Activated T-helper 2 cell treated with anti-CD3 and anti-CD28 coated beads, Interferon-gamma antibody, Interleukin-2, Interleukin-4, amounts not matched to agents 10 μg/mL and 5 μg/mL and 100 μg/mL, durations not matched to agents 14 hours and 24 hours and 36 hours (primary cell): Measurements from ENCODE around the gene IER2. TPM values are rescaled to one million over a fixed set of nuclear protein-coding genes. Genes with fewer than 3 reads are reported as not detected.
"Not testable (repeated sequence)": the region's sequence is repeated elsewhere in the genome, so short reads cannot be mapped to it uniquely, and the experiment has no call there.

Source experiments
- DNase-seq: peaks from one replicate; pipeline ENCODE4 v3.0.0; 2021; ENCODE audit warnings: low spot score
- H3K27ac Mint-ChIP-seq: one replicate; pipeline ENCODE4 v1.8.0; 2021; ENCODE audit warnings: mixed read lengths
- H3K27me3 Mint-ChIP-seq: one replicate; pipeline ENCODE4 v1.8.0; 2021; ENCODE audit warnings: low read depth, mixed read lengths
- H3K36me3 Mint-ChIP-seq: one replicate; pipeline ENCODE4 v1.8.0; 2021; ENCODE audit warnings: low read depth, mixed read lengths
- H3K4me1 Mint-ChIP-seq: one replicate; pipeline ENCODE4 v1.8.0; 2021; ENCODE audit warnings: low read depth, mixed read lengths
- H3K4me3 Mint-ChIP-seq: one replicate; pipeline ENCODE4 v1.8.0; 2021; ENCODE audit warnings: low read depth, mild to moderate bottlenecking, moderate library complexity, mixed read lengths
- H3K9me3 Mint-ChIP-seq: one replicate; pipeline ENCODE4 v1.8.0; 2021; ENCODE audit warnings: mixed read lengths
- intact Hi-C: fragments of 100-400 bp; cut with micrococcal nuclease; formaldehyde crosslinking; loops from one replicate; pipeline ENCODE4 v1.15.1; 2023
- total RNA-seq: library from RNA; stranded (reverse); gene quantifications from 2 replicates; pipeline ENCODE4 v1.2.3, GENCODE V29; 2022

The IER2 gene
- total RNA-seq, 1 donor from 2014 or later: 143 TPM

DNA sequence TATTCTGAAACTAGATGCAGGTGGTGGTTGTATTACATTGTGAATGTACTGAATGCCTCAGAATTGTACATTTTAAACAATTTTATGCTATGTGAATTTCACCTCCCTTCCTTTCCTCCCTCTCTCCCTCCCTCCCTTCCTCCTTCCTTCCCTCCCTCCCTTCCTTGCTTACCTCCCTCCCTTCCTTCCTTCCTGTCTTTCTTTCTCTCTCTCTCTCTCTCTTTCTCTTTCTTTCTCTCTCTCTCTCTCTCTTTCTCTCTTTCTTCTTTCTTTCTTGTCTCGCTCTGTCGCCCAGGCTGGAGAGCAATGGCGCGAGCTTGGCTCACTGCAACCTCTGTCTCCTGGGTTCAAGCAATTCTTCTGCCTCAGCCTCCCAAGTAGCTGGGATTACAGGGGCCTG is 37.2 kb downstream of the IER2 start:
- intact Hi-C loops: no loop called here
- Mint-ChIP-seq H3K27ac (peak overlapping the region; percentile 33), H3K4me1 (peaks cover 14% of the 10 kb centered on the region), H3K9me3 (no peaks in the 10 kb centered on the region), H3K36me3 (no peaks in the 10 kb centered on the region), H3K4me3 (no peak overlapping the region), H3K27me3 (no peaks in the 10 kb centered on the region)
- no peak for DNase-seq

DNA sequence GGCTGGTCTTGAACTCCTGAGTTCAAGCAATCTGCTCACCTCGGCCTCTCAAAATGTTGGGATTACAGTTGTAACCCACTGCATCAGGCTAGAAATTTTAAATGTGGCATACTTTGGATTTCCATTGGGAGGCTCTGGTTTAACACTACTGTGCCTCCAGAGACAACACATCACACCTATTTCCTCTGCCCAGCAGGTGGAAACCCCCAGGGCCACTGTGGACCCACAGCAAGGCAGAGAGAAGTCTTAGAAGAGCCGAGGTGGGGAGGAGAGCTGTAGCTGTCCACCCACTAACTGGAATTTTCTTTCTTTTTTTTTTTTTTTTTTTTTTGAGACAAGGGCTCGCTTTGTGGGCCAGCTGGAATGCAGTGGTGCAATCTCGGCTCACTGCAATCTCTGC is 39.4 kb downstream of the IER2 start:
- Mint-ChIP-seq H3K4me3 (no peak overlapping the region), H3K4me1 (peaks cover 14% of the 10 kb centered on the region), H3K27ac (no peak overlapping the region), H3K27me3 (no peaks in the 10 kb centered on the region), H3K36me3 (no peaks in the 10 kb centered on the region), H3K9me3 (no peaks in the 10 kb centered on the region)
- no peak for DNase-seq
- intact Hi-C loops: no loop called here

DNA sequence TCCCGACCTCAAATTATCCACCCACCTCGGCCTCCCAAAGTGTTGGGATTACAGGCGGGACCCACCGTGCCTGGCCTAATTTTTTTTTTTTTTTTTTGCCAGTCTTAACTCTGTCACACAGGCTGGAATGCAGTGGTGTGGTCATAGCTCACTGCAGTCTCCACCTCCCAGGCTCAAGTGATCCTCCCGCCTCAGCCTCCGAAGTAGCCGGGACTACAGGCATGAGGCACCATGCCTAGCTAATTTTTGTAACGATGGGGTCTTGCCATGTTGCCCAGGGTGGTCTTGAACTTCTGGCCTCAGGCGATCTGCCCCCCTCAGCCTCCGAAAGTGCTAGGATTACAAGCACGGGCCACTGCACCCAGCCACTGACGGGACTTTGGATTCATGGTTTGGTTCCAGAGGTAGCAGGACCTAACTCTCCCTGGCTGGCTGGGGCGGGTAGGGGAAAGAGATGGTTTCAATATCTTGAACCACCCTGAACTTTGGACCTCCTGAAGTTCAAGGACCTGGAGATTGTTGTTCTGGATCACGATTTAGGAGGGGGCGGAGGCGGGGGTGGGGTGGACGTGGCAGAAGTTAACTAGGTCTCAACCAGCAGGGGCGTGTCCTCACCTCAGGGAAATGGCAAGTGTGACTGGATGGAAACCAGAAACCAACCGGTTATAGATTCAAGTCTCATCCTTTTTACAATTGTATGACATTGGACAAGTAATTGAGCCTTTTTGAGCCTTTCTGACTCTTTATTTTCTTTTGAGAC is 40.8 kb downstream of the IER2 start:
- Mint-ChIP-seq H3K9me3 (no peaks in the 10 kb centered on the region), H3K27me3 (no peaks in the 10 kb centered on the region), H3K27ac (peak overlapping the region; percentile 52), H3K4me1 (peaks cover 14% of the 10 kb centered on the region), H3K4me3 (no peak overlapping the region), H3K36me3 (no peaks in the 10 kb centered on the region)
- DNase-seq: no peak
- intact Hi-C loops: no loop called here

DNA sequence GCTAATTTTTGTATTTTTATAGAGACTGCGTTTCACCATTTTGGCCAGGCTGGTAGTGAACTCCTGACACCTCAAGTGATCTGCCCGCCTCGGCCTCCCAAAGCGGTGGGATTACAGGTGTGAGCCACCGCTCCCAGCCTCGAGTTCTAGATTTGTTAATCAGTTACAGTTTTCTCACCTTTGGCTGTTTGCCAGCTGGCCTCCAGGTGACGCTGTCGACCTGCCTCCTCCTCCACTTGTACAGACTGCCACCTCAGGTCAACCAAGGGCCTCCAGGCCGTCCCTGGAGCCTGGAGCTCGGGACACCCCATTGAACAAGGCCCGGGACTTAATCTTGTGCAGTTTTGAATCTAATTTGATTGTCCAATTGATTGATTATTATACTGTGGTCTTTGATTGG is 45.5 kb downstream of the IER2 start:
- no peaks in the 10 kb centered on the region for H3K27me3 Mint-ChIP-seq
- DNase-seq: peak; percentile 33
- intact Hi-C loops: loop anchor here (1.0 kb wide), 1 partner anchor 66 kb away; no protein-coding TSS in a partner anchor
- no peak overlapping the region for H3K27ac Mint-ChIP-seq
- no peak overlapping the region for H3K4me3 Mint-ChIP-seq
- H3K4me1 Mint-ChIP-seq: peaks cover 10% of the 10 kb centered on the region
- no peaks in the 10 kb centered on the region for H3K9me3 Mint-ChIP-seq
- H3K36me3 Mint-ChIP-seq: no peaks in the 10 kb centered on the region

DNA sequence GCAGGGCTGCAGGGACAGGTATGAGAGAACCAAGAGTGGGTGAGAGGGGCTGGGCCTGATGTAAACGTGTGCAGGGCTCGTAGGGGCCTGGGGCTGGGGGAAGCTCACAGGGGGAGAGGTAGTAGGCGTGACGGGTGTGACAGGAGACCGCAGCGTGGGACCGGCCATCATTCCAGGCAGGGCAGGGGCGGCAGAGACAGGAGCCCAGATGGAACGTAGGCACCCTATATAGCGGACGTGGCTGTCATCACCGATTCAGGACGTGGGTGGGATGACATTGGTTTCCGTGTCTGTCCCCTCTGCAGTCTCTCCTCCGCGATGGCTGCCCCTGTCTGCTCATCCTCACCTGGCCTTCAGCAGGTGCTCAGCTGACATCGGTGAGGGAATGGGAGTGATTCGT is 48.4 kb downstream of the IER2 start:
- H3K4me1 Mint-ChIP-seq: peaks cover 2% of the 10 kb centered on the region
- intact Hi-C loops: no loop called here

DNA sequence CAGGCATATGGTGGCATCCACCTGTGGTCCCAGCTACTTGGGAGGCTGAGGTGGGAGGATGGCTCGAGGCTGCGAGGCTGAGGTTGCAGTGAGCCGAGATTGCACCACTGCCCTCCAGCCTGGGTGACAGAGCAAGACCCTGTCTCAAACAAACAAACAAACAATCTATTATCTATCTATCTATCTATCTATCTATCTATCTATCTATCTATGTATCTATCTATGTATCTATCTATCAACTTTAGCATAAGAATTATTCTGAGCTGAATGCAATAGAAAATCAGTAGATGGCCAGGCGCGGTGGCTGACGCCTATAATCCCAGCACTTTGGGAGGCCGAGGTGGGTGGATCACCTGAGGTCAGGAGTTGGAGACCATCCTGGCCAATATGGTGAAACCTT is 51.9 kb downstream of the IER2 start:
- H3K9me3 Mint-ChIP-seq, H3K27me3 Mint-ChIP-seq, DNase-seq, H3K27ac Mint-ChIP-seq, H3K4me1 Mint-ChIP-seq, H3K4me3 Mint-ChIP-seq, intact Hi-C loops, H3K36me3 Mint-ChIP-seq: not testable (repeated sequence)

More for the DNA sequence above, 48.4 kb downstream of the IER2 start:
- Mint-ChIP-seq H3K27me3 (no peaks in the 10 kb centered on the region), H3K4me3 (no peak overlapping the region), H3K36me3 (no peaks in the 10 kb centered on the region), H3K27ac (no peak overlapping the region), H3K9me3 (no peaks in the 10 kb centered on the region)
- DNase-seq: no peak

Other genes with a start within 250 kb of the IER2 start
- 1.9 and 3.2 TPM in 2 replicates for gene SYCE2, start 231.1 kb upstream of the IER2 start, total RNA-seq
- gene FARSA, start 216.7 kb upstream of the IER2 start, total RNA-seq: 165 and 166 TPM in 2 replicates
- 984 and 991 TPM in 2 replicates for gene CALR, start 211.8 kb upstream of the IER2 start, total RNA-seq
- 189 and 196 TPM in 2 replicates for gene RAD23A, start 204.5 kb upstream of the IER2 start, total RNA-seq
- 29.2 and 32.6 TPM in 2 replicates for gene GADD45GIP1, start 193.2 kb upstream of the IER2 start, total RNA-seq
- gene DAND5, start 180.8 kb upstream of the IER2 start, total RNA-seq: 0.16 TPM in 1 of 2 replicates, not detected in the other
- gene NFIX, start 154.9 kb upstream of the IER2 start, total RNA-seq: 2.7 and 3.0 TPM in 2 replicates
- 5.5 and 5.6 TPM in 2 replicates for gene LYL1, start 47.6 kb upstream of the IER2 start, total RNA-seq
- 112 and 116 TPM in 2 replicates for gene TRMT1, start 33.7 kb upstream of the IER2 start, total RNA-seq
- gene NACC1, start 32.1 kb upstream of the IER2 start, total RNA-seq: 117 and 132 TPM in 2 replicates
- gene STX10, start within 50 bp of the IER2 start, total RNA-seq: 68.9 and 69.1 TPM in 2 replicates